Neuron (in vitro differentiated cells): ENCODE measurements around the gene CLEC18B.
"Not testable (repeated sequence)": the region's sequence is repeated elsewhere in the genome, so short reads cannot be mapped to it uniquely, and the experiment has no call there.

ENCODE experiments used
- H2AFZ ChIP-seq: one replicate; pipeline ENCODE4 v1.6.1; 2013; ENCODE audit warnings: low read depth, mild to moderate bottlenecking, inconsistent platforms, low read length, moderate library complexity
- H3K27me3 ChIP-seq: one replicate; pipeline ENCODE4 v1.6.1; 2013; ENCODE audit warnings: low read length; ENCODE audit not compliant: insufficient read depth
- H3K36me3 ChIP-seq: one replicate; pipeline ENCODE4 v1.6.1; 2013; ENCODE audit warnings: low read length; ENCODE audit not compliant: insufficient read depth
- H3K4me1 ChIP-seq: one replicate; pipeline ENCODE4 v1.6.1; 2013; ENCODE audit warnings: low read length; ENCODE audit not compliant: insufficient read depth
- H3K4me3 ChIP-seq: 2 replicates; pipeline ENCODE4 v1.5.1; 2013; ENCODE audit warnings: mild to moderate bottlenecking, low read length, moderate library complexity
- H3K9me3 ChIP-seq: one replicate; pipeline ENCODE4 v1.6.1; 2013; ENCODE audit warnings: low read length

Gene CLEC18B

GRCh38 chr16:74410057-74410957 lies 11.0 kb downstream of the CLEC18B start:
- not testable (repeated sequence) for H3K4me3 ChIP-seq, H3K27me3 ChIP-seq, H3K9me3 ChIP-seq, H3K36me3 ChIP-seq, H2AFZ ChIP-seq, H3K4me1 ChIP-seq

GRCh38 chr16:74409185-74409981 lies 11.9 kb downstream of the CLEC18B start:
- H3K36me3 ChIP-seq, H3K4me1 ChIP-seq, H3K9me3 ChIP-seq: not testable (repeated sequence)

GRCh38 chr16:74407362-74407705 lies 13.9 kb downstream of the CLEC18B start:
- H3K4me1 ChIP-seq, H3K27me3 ChIP-seq, H3K9me3 ChIP-seq, H3K36me3 ChIP-seq, H3K4me3 ChIP-seq, H2AFZ ChIP-seq: not testable (repeated sequence)

More at GRCh38 chr16:74409185-74409981, 11.9 kb downstream of the CLEC18B start:
- not testable (repeated sequence) for H3K27me3 ChIP-seq, H3K4me3 ChIP-seq, H2AFZ ChIP-seq

GRCh38 chr16:74406600-74407361 lies 14.5 kb downstream of the CLEC18B start:
- not testable (repeated sequence) for H3K4me3 ChIP-seq, H3K27me3 ChIP-seq, H3K36me3 ChIP-seq, H3K4me1 ChIP-seq, H3K9me3 ChIP-seq, H2AFZ ChIP-seq

GRCh38 chr16:74404148-74404933 lies 16.9 kb downstream of the CLEC18B start:
- H3K27me3 ChIP-seq, H3K4me3 ChIP-seq, H2AFZ ChIP-seq, H3K4me1 ChIP-seq, H3K9me3 ChIP-seq, H3K36me3 ChIP-seq: not testable (repeated sequence)

GRCh38 chr16:74400238-74400637 lies 21.0 kb downstream of the CLEC18B start:
- H3K4me3 ChIP-seq, H3K9me3 ChIP-seq, H3K4me1 ChIP-seq, H3K36me3 ChIP-seq, H3K27me3 ChIP-seq, H2AFZ ChIP-seq: not testable (repeated sequence)

GRCh38 chr16:74398212-74398895 lies 22.9 kb downstream of the CLEC18B start:
- not testable (repeated sequence) for H3K36me3 ChIP-seq, H3K27me3 ChIP-seq, H3K4me1 ChIP-seq, H3K9me3 ChIP-seq, H3K4me3 ChIP-seq, H2AFZ ChIP-seq

GRCh38 chr16:74396521-74397017 lies 24.7 kb downstream of the CLEC18B start:
- not testable (repeated sequence) for H3K4me3 ChIP-seq, H3K9me3 ChIP-seq, H2AFZ ChIP-seq, H3K27me3 ChIP-seq, H3K4me1 ChIP-seq, H3K36me3 ChIP-seq

GRCh38 chr16:74394604-74395003 lies 26.7 kb downstream of the CLEC18B start:
- not testable (repeated sequence) for H3K4me1 ChIP-seq, H3K36me3 ChIP-seq, H2AFZ ChIP-seq, H3K27me3 ChIP-seq, H3K9me3 ChIP-seq, H3K4me3 ChIP-seq

GRCh38 chr16:74394131-74394530 lies 27.1 kb downstream of the CLEC18B start:
- not testable (repeated sequence) for H3K4me3 ChIP-seq, H2AFZ ChIP-seq, H3K36me3 ChIP-seq, H3K27me3 ChIP-seq, H3K9me3 ChIP-seq, H3K4me1 ChIP-seq

GRCh38 chr16:74391454-74392050 lies 29.7 kb downstream of the CLEC18B start:
- not testable (repeated sequence) for H3K36me3 ChIP-seq

More at GRCh38 chr16:74391454-74392050, 29.7 kb downstream of the CLEC18B start:
- H2AFZ ChIP-seq, H3K9me3 ChIP-seq, H3K4me3 ChIP-seq, H3K27me3 ChIP-seq, H3K4me1 ChIP-seq: not testable (repeated sequence)
